Renal cortical epithelial cell (primary cell): Measurements from ENCODE around the gene NDUFAB1. TPM values are rescaled to one million over a fixed set of nuclear protein-coding genes. Genes with fewer than 3 reads are reported as not detected.
"Not testable (repeated sequence)": the region's sequence is repeated elsewhere in the genome, so short reads cannot be mapped to it uniquely, and the experiment has no call there.

Source experiments
- DNase-seq: peaks from one replicate; pipeline ENCODE4 v3.0.0-alpha.2; 2011; ENCODE audit warnings: low read depth
- total RNA-seq: library from RNA; depleted of rRNA; stranded (reverse); fragments of >200 nt; gene quantifications from 2 replicates; pipeline ENCODE4 v1.2.3, GENCODE V29; 2014

Gene NDUFAB1
- total RNA-seq, 1 donor from 2014 or later = 22.2 TPM

- DNase-seq = no peak
These were observed 41.6 kb downstream of the NDUFAB1 start for GRCh38 chr16:23554536-23554935.

DNA sequence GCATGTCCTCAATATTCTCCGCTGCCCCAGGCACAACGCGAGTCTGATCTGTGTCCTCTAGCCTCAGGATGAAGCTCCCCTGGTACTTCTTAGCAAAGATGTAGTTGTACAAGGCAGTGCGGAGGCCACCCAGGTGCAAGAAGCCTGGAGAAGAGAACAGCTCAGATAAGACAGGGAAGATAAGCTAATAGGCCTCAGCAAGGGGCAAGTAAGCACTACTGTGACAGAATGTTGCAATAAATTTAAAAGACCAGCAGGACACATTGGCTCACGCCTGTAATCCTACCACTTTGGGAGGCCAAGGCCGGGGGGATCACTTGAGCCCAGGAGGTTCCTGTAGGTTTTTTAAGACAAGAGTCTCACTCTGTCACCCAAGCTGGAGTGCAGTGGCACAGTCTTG, 44.0 kb downstream of the NDUFAB1 start:
- DNase-seq = no peak

- DNase-seq = no peak
These were observed 46.2 kb downstream of the NDUFAB1 start for GRCh38 chr16:23549938-23550337.

DNA sequence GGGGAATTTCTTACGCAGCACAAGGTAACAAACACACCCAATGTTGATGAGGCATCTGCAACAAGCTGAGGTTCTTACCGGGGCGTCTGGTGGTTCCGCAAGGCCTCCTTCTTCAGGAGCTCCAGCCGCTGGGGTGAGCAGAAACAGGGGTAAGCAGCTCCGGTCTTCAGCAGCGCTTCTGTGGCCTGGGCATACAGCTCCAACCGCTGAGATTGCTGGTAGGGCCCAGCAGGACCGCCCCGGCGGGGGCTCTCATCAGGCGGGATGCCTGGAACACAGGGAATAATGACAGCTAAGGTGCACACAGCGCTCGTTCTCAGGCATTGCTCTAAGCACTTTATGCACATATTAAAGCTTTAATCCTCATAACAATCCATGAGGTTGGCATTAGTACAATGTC, 51.7 kb downstream of the NDUFAB1 start:
- DNase-seq = no peak

DNA sequence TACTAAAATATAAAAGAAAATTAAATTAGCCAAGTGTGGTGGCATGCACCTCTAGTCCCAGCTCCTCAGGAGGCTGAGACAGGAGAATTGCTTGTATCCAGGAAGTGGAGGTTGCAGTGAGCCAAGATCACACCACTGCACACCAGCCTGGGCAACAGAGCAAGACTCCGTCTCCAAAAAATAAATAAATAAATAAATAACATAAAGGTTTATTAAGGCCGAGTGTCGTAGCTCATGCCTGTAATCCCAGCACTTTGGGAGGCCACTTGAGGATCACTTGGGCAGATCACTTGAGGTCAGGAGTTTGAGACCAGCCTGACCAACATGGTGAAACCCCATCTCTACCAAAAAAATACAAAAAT, 55.3 kb downstream of the NDUFAB1 start:
- not testable (repeated sequence) for DNase-seq

GRCh38 chr16:23539984-23540816, 55.9 kb downstream of the NDUFAB1 start:
- no peak for DNase-seq

- no peak for DNase-seq
These were observed 57.2 kb downstream of the NDUFAB1 start for GRCh38 chr16:23538919-23539278.

- peak; percentile 41 for DNase-seq
These were observed 58.7 kb downstream of the NDUFAB1 start for GRCh38 chr16:23537390-23537789.

DNA sequence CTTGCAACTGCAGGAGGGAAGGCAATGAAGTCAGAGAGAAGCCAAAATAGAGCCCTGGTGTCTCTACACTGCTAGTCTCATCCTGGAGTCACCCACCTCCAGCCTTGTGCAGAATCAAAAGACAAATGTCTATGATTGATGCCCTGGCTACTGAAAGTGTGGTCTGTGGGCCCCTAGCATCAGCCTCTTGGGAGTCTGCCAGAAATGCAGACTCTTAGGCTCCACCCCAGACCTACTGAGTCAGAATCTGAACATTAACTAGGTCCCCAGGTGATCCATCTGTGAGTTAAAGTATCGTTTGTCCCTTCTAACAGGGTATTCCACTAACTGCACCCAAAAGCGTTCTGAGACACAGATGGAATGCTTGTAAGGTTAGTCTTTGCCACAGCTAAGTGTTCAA, 60.2 kb downstream of the NDUFAB1 start:
- DNase-seq = peak; percentile 68

- peak; percentile 16 for DNase-seq
These were observed 61.0 kb downstream of the NDUFAB1 start for GRCh38 chr16:23534868-23535860.

- DNase-seq = no peak
These were observed 63.7 kb downstream of the NDUFAB1 start for GRCh38 chr16:23532448-23532847.

Other genes starting within 250 kb of the NDUFAB1 start
- gene COG7, start 143.1 kb downstream of the NDUFAB1 start, total RNA-seq = 9.9 and 24.9 TPM in 2 replicates
- 15.8 and 33.8 TPM in 2 replicates for gene GGA2, start 85.8 kb downstream of the NDUFAB1 start, total RNA-seq
- gene EARS2, start 39.0 kb downstream of the NDUFAB1 start, total RNA-seq = 37.2 and 45.3 TPM in 2 replicates
- gene UBFD1, start 38.6 kb downstream of the NDUFAB1 start, total RNA-seq = 107 and 193 TPM in 2 replicates
- gene PALB2, start 45.0 kb upstream of the NDUFAB1 start, total RNA-seq = 12.5 and 15.4 TPM in 2 replicates
- 64.8 and 123 TPM in 2 replicates for gene DCTN5, start 45.1 kb upstream of the NDUFAB1 start, total RNA-seq
- gene PLK1, start 82.6 kb upstream of the NDUFAB1 start, total RNA-seq = 0.99 and 8.0 TPM in 2 replicates
- 0.15 TPM in 1 of 2 replicates, not detected in the other for gene ERN2, start 116.9 kb upstream of the NDUFAB1 start, total RNA-seq
- gene CHP2, start 158.7 kb upstream of the NDUFAB1 start, total RNA-seq = not detected in 2 replicates
- gene PRKCB, start 239.7 kb upstream of the NDUFAB1 start, total RNA-seq = not detected in 2 replicates